ENCODE measurements around the gene CYP26B1.

CYP26B1 gene

DNA sequence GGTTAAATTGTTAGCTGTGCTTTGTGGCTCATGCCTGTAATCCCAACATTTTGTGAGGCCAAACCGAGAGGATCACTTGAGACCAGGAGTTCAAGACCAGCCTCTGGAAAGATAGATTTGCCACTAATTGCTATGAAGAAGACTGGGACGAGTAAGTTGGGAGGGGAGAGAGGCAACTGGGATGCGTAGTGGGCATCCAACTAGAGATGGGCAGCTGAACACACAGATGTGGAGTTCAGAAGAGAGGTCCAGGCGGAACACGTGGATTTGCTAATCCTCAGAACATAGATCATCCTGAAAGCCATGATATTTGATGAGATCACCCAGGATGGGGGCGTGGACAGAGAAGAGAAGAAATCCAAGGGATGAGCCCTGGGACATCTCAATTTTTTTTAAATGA lies 48.7 kb downstream of the CYP26B1 start:
- no peak for DNase-seq (ENCODE audit: low read depth)
- TF ChIP-seq, protein P1, sequence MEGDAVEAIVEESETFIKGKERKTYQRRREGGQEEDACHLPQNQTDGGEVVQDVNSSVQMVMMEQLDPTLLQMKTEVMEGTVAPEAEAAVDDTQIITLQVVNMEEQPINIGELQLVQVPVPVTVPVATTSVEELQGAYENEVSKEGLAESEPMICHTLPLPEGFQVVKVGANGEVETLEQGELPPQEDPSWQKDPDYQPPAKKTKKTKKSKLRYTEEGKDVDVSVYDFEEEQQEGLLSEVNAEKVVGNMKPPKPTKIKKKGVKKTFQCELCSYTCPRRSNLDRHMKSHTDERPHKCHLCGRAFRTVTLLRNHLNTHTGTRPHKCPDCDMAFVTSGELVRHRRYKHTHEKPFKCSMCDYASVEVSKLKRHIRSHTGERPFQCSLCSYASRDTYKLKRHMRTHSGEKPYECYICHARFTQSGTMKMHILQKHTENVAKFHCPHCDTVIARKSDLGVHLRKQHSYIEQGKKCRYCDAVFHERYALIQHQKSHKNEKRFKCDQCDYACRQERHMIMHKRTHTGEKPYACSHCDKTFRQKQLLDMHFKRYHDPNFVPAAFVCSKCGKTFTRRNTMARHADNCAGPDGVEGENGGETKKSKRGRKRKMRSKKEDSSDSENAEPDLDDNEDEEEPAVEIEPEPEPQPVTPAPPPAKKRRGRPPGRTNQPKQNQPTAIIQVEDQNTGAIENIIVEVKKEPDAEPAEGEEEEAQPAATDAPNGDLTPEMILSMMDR (conservative IDR thresholded peaks at IDR 0.05; ENCODE audit: low read depth, low read length): no peak
- H3K4me3 ChIP-seq (ENCODE audit: low read depth, low read length): no peak overlapping the region

- DNase-seq (ENCODE audit: low read depth): no peak
- H3K4me3 ChIP-seq (ENCODE audit: low read depth, low read length): no peak overlapping the region
- TF ChIP-seq, protein P1 (conservative IDR thresholded peaks at IDR 0.05; ENCODE audit: low read depth, low read length): no peak
Observed at GRCh38 chr2:72097276-72097675, 50.4 kb downstream of the CYP26B1 start.

GRCh38 chr2:72096181-72096580 lies 51.5 kb downstream of the CYP26B1 start:
- DNase-seq (ENCODE audit: low read depth): no peak
- no peak overlapping the region for H3K4me3 ChIP-seq (ENCODE audit: low read depth, low read length)
- TF ChIP-seq, protein P1 (conservative IDR thresholded peaks at IDR 0.05; ENCODE audit: low read depth, low read length): no peak

DNA sequence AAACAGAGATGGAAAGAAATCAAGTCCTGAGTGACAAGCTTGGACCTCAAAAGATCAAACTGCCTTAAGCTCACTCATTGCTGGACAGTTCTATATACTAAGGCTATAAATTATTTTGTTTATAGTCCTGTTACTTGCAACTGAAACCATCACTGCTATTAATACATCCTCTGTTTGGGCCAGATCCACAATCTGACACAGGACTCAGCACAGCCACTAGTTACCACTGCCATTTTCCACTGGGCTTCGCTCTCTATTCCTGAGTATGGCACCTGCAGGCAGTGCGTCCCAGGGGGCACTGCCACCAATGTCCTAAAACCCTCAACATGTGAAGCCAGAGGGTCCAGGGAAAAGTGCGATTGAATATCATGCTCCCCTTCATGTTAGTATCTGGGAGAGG lies 52.3 kb downstream of the CYP26B1 start:
- DNase-seq (ENCODE audit: low read depth): no peak
- TF ChIP-seq, protein P1 (conservative IDR thresholded peaks at IDR 0.05; ENCODE audit: low read depth, low read length): no peak
- no peak overlapping the region for H3K4me3 ChIP-seq (ENCODE audit: low read depth, low read length)

DNA sequence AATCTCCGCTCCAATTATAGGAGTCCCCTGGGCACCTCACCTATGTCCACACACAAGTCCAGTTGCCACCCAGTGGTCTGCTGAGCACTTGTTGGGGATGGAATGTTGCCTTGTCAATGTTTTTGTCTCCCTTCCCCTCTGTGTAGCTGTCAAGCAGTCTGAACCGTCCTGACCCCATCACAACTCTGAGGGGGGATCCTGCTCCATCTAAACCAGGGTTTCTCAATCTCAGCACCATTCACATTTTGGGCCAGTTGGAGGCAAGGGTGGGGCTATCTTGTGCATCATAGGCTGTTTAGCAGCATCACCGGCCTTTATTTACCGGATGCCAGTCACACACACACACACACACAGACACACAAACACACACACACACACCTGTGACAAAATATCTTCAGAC lies 53.0 kb downstream of the CYP26B1 start:
- no peak for DNase-seq (ENCODE audit: low read depth)
- no peak overlapping the region for H3K4me3 ChIP-seq (ENCODE audit: low read depth, low read length)
- TF ChIP-seq, protein P1 (conservative IDR thresholded peaks at IDR 0.05; ENCODE audit: low read depth, low read length): no peak

DNA sequence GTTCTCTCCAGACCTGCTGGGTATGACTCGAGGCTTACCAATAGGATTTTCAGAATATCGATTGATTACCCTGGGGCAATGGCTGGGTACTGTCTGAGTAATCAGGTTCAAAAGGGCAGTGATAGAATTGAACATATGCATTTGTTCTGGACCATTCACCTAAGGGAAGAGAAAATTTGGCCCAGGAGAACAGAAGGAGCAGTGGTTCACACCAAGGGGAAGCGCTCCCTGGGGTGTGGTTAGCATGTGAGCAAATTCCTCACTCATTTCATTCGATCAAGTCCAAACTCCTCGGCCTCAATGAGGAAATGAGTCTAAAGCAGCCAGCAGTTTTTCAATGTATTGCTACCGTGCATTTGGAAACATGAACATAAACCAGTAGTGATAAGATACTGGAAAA lies 55.6 kb downstream of the CYP26B1 start:
- TF ChIP-seq, protein P1 (conservative IDR thresholded peaks at IDR 0.05; ENCODE audit: low read depth, low read length): no peak
- DNase-seq (ENCODE audit: low read depth): peak; percentile 13
- no peak overlapping the region for H3K4me3 ChIP-seq (ENCODE audit: low read depth, low read length)

GRCh38 chr2:72090781-72091482 lies 56.7 kb downstream of the CYP26B1 start:
- no peak for DNase-seq (ENCODE audit: low read depth)
- no peak overlapping the region for H3K4me3 ChIP-seq (ENCODE audit: low read depth, low read length)
- TF ChIP-seq, protein P1 (conservative IDR thresholded peaks at IDR 0.05; ENCODE audit: low read depth, low read length): no peak

Data from choroid plexus epithelial cell (primary cell).